PFSK-1 (cell line): ENCODE measurements around the gene CDC42BPB.

Experiments used
- FOXP2 ChIP-seq: optimal IDR thresholded peaks from 2 replicates; pipeline ENCODE3; 2011; ENCODE audit warnings: borderline replicate concordance, control low read depth, inconsistent platforms; ENCODE audit not compliant: insufficient read depth; ENCODE audit errors: extremely low read length, extremely low read depth
- POLR2AphosphoS5 ChIP-seq: IDR thresholded peaks from 2 replicates; pipeline ENCODE4 v1.6.1; 2012; ENCODE audit warnings: low read depth, mild to moderate bottlenecking, control low read depth, low read length, moderate library complexity
- TAF1 ChIP-seq: IDR thresholded peaks from 2 replicates; pipeline ENCODE4 v1.6.1; 2012; ENCODE audit warnings: low read length, control low read depth, borderline replicate concordance; ENCODE audit not compliant: insufficient read depth

DNA sequence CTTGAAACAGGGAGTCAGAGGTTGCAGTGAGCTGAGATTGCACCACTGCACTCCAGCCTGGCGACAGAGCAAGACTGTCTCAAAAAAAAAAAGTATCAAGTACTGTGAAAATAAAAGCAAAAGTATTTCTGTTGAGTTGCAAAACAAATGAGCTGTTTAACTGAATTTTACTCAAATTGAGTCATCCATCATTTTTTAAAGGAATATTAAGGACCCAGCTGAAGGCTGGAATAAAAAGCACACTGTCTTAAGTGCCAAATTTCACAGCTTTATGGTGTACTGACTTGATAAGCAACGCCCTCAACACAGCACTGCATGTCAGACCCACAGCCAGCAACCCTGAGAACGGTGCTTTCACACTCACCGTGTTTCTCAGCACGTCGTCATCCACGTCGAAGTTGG, 76.9 kb downstream of the CDC42BPB start:
- TF ChIP-seq FOXP2, result no peak
- no peak for TF ChIP-seq POLR2AphosphoS5
- TF ChIP-seq TAF1, result no peak
